A673 (cell line): Measurements from ENCODE around the gene CEP44.

Experiments used
- CTCF ChIP-seq: fragments of 300-800, 200-600 bp; sonication (generic); conservative IDR thresholded peaks from 2 replicates; pipeline ENCODE4 v1.5.1; 2017; ENCODE audit warnings: low read depth, mild to moderate bottlenecking, antibody characterized with exemption, low read length, moderate library complexity, mixed read lengths
- EZH2 ChIP-seq: fragments of 200-600 bp; sonication (generic); IDR thresholded peaks from 2 replicates; pipeline ENCODE4 v1.6.1; 2017; ENCODE audit warnings: borderline replicate concordance, low read depth, mild to moderate bottlenecking, mixed read lengths, antibody characterized with exemption, low read length; ENCODE audit not compliant: poor library complexity, severe bottlenecking

- no peak for TF ChIP-seq CTCF
- no peak for TF ChIP-seq EZH2
Measured at GRCh38 chr4:174362340-174362739, 78.6 kb downstream of the CEP44 start.
